Fibroblast of pulmonary artery (primary cell): ENCODE measurements around the gene NIM1K.

ENCODE experiments used
- DNase-seq: peaks from one replicate; pipeline ENCODE4 v3.0.0-alpha.2; 2010; ENCODE audit warnings: low read depth
- H3K4me3 ChIP-seq: replicated peaks from 2 replicates; pipeline ENCODE4 v1.5.1; 2011; ENCODE audit warnings: low read depth, mild to moderate bottlenecking, control low read depth, low read length, moderate library complexity
- CTCF ChIP-seq: IDR thresholded peaks from 2 replicates; pipeline ENCODE4 v1.5.1; 2011; ENCODE audit warnings: mild to moderate bottlenecking, control low read depth, low read length, inconsistent platforms; ENCODE audit errors: missing control alignments

The NIM1K gene

GRCh38 chr5:43165323-43165722, 26.7 kb upstream of the NIM1K start:
- no peak for DNase-seq
- TF ChIP-seq CTCF: no peak
- no peak overlapping the region for H3K4me3 ChIP-seq

- DNase-seq: no peak
- H3K4me3 ChIP-seq: no peak overlapping the region
- no peak for TF ChIP-seq CTCF
Observed at GRCh38 chr5:43168175-43168574, 23.9 kb upstream of the NIM1K start.

- no peak for TF ChIP-seq CTCF
- DNase-seq: no peak
Observed at GRCh38 chr5:43171451-43171850, 20.6 kb upstream of the NIM1K start.

GRCh38 chr5:43171926-43172325, 20.1 kb upstream of the NIM1K start:
- TF ChIP-seq CTCF: no peak
- no peak overlapping the region for H3K4me3 ChIP-seq
- no peak for DNase-seq

More at GRCh38 chr5:43171451-43171850, 20.6 kb upstream of the NIM1K start:
- no peak overlapping the region for H3K4me3 ChIP-seq

GRCh38 chr5:43172779-43173178, 19.2 kb upstream of the NIM1K start:
- no peak for DNase-seq
- no peak for TF ChIP-seq CTCF
- no peak overlapping the region for H3K4me3 ChIP-seq

GRCh38 chr5:43174586-43174985, 17.4 kb upstream of the NIM1K start:
- H3K4me3 ChIP-seq: no peak overlapping the region
- no peak for TF ChIP-seq CTCF
- DNase-seq: no peak

- TF ChIP-seq CTCF: no peak
- DNase-seq: no peak
- H3K4me3 ChIP-seq: no peak overlapping the region
Observed at GRCh38 chr5:43179836-43180235, 12.2 kb upstream of the NIM1K start.
